IMR-90 (cell line): ENCODE data around the gene MAGEB17. TPM values are rescaled to one million over a fixed set of nuclear protein-coding genes. Genes with fewer than 3 reads are reported as not detected.

Source experiments
- ATAC-seq: fragments of 200-7000 bp; cut with Tn5 transposase; 2 replicates; pipeline ENCODE4 v1.9.1; 2020; ENCODE audit warnings: low read depth, mild to moderate bottlenecking, moderate library complexity
- BruUV-seq: library from RNA; stranded (reverse); fragments of 400-500 nt; replicated peaks from 2 replicates; lab custom pipeline; 2021; lab: Mats Ljungman, UMichigan
- CTCF ChIA-PET: fragments of 300-600 bp; formaldehyde crosslinking; extraction: SDS; loops from one replicate; lab custom pipeline; 2021; ENCODE audit warnings: antibody characterized with exemption; lab: Yijun Ruan, JAX
- POLR2A ChIA-PET: fragments of 300-600 bp; sonication (Branson Sonifier 250); formaldehyde crosslinking; loops from one replicate; lab custom pipeline; 2022; ENCODE audit warnings: antibody characterized with exemption; ENCODE audit not compliant: unreplicated experiment; lab: Charles Lee
- DNase-seq: peaks from one replicate; pipeline ENCODE4 v3.0.0; 2013
- H2AFZ ChIP-seq: replicated peaks from 2 replicates; pipeline ENCODE3; 2013; ENCODE audit warnings: low read length, mild to moderate bottlenecking; ENCODE audit not compliant: poor library complexity
- H2AK5ac ChIP-seq: 2 replicates; pipeline ENCODE4 v1.6.1; 2013; ENCODE audit warnings: low read depth, low read length, inconsistent platforms
- H2AK9ac ChIP-seq: replicated peaks from 2 replicates; pipeline ENCODE3; 2013; ENCODE audit warnings: mild to moderate bottlenecking, low read depth, low read length, moderate library complexity; ENCODE audit not compliant: poor library complexity
- H2BK120ac ChIP-seq: 2 replicates; pipeline ENCODE4 v1.6.1; 2013; ENCODE audit warnings: low read depth, low read length, inconsistent platforms
- H2BK15ac ChIP-seq: 3 replicates; pipeline ENCODE4 v1.6.1; 2013; ENCODE audit warnings: low read depth, low read length, inconsistent platforms
- H2BK20ac ChIP-seq: 2 replicates; pipeline ENCODE4 v1.6.1; 2013; ENCODE audit warnings: low read depth, mild to moderate bottlenecking, inconsistent platforms, low read length, moderate library complexity
- H2BK5ac ChIP-seq: 2 replicates; pipeline ENCODE4 v1.6.1; 2013; ENCODE audit warnings: mild to moderate bottlenecking, low read depth, low read length, inconsistent platforms; ENCODE audit not compliant: poor library complexity, severe bottlenecking
- H3K14ac ChIP-seq: replicated peaks from 2 replicates; pipeline ENCODE4 v1.6.1; 2013; ENCODE audit warnings: low read depth, low read length, inconsistent platforms
- H3K18ac ChIP-seq: 2 replicates; pipeline ENCODE4 v1.6.1; 2013; ENCODE audit warnings: low read depth, low read length, control low read depth
- H3K23ac ChIP-seq: 2 replicates; pipeline ENCODE4 v1.6.1; 2013; ENCODE audit warnings: low read depth, low read length, inconsistent platforms
- H3K27ac ChIP-seq: 2 replicates; pipeline ENCODE4 v1.5.1; 2013; ENCODE audit warnings: mild to moderate bottlenecking, control low read depth, low read length; ENCODE audit not compliant: insufficient read depth
- H3K27me3 ChIP-seq: 2 replicates; pipeline ENCODE4 v1.6.1; 2013; ENCODE audit warnings: low read length; ENCODE audit not compliant: control insufficient read depth, insufficient read depth
- H3K36me3 ChIP-seq: 2 replicates; pipeline ENCODE4 v1.6.1; 2013; ENCODE audit warnings: low read length, mixed read lengths; ENCODE audit not compliant: control insufficient read depth, insufficient read depth
- H3K4ac ChIP-seq: 2 replicates; pipeline ENCODE4 v1.6.1; 2013; ENCODE audit warnings: low read depth, low read length, inconsistent platforms
- H3K4me1 ChIP-seq: 2 replicates; pipeline ENCODE4 v1.6.1; 2013; ENCODE audit warnings: low read length, mixed read lengths; ENCODE audit not compliant: control insufficient read depth, insufficient read depth
- H3K4me2 ChIP-seq: 2 replicates; pipeline ENCODE4 v1.6.1; 2013; ENCODE audit warnings: low read depth, mild to moderate bottlenecking, control low read depth, low read length, moderate library complexity
- H3K4me3 ChIP-seq: 2 replicates; pipeline ENCODE4 v1.5.1; 2013; ENCODE audit warnings: low read depth, mild to moderate bottlenecking, control low read depth, low read length, moderate library complexity; ENCODE audit not compliant: insufficient read depth
- H3K56ac ChIP-seq: 2 replicates; pipeline ENCODE4 v1.6.1; 2013; ENCODE audit warnings: low read length, inconsistent platforms; ENCODE audit not compliant: insufficient read depth; ENCODE audit errors: extremely low read depth
- H3K79me1 ChIP-seq, 2 experiments: 2 replicates each; pipeline ENCODE4 v1.6.1; 2013; ENCODE audit warnings: low read length in 2 of 2, inconsistent platforms in 1 of 2, low read depth in 1 of 2
- H3K9ac ChIP-seq: 2 replicates; pipeline ENCODE4 v1.6.1; 2013; ENCODE audit warnings: low read depth, low read length, control low read depth
- H3K9me1 ChIP-seq: 2 replicates; pipeline ENCODE4 v1.6.1; 2013; ENCODE audit warnings: low read length, inconsistent platforms; ENCODE audit not compliant: insufficient read depth
- H3K9me3 ChIP-seq: 2 replicates; pipeline ENCODE4 v1.6.1; 2013; ENCODE audit warnings: low read length; ENCODE audit not compliant: control insufficient read depth, insufficient read depth
- H4K20me1 ChIP-seq: 2 replicates; pipeline ENCODE4 v1.6.1; 2013; ENCODE audit warnings: low read length, inconsistent platforms; ENCODE audit not compliant: insufficient read depth
- H4K5ac ChIP-seq: 2 replicates; pipeline ENCODE4 v1.6.1; 2013; ENCODE audit warnings: mild to moderate bottlenecking, low read depth, low read length, control low read depth
- H4K8ac ChIP-seq, 2 experiments: 2 replicates each; pipeline ENCODE4 v1.6.1; 2013; ENCODE audit warnings: low read depth in 2 of 2, low read length in 2 of 2, control low read depth in 1 of 2, inconsistent platforms in 1 of 2
- H4K91ac ChIP-seq: 2 replicates; pipeline ENCODE4 v1.6.1; 2013; ENCODE audit warnings: low read depth, low read length, inconsistent platforms; ENCODE audit not compliant: insufficient read depth
- BHLHE40 ChIP-seq: fragments of 150-350 bp; IDR thresholded peaks from 2 replicates; pipeline ENCODE4 v1.6.1; 2016; ENCODE audit warnings: mild to moderate bottlenecking, low read depth, low read length
- CEBPB ChIP-seq: IDR thresholded peaks from 2 replicates; pipeline ENCODE4 v1.6.1; 2012; ENCODE audit warnings: low read depth, low read length, improper control_type of control experiment
- CHD1 ChIP-seq: IDR thresholded peaks from 2 replicates; pipeline ENCODE4 v1.6.1; 2012; ENCODE audit warnings: low read depth, low read length, improper control_type of control experiment
- FOS ChIP-seq: fragments of 150-350 bp; IDR thresholded peaks from 2 replicates; pipeline ENCODE4 v1.6.1; 2016; ENCODE audit warnings: low read depth, low read length
- MAFK ChIP-seq: IDR thresholded peaks from 2 replicates; pipeline ENCODE4 v1.6.1; 2012; ENCODE audit warnings: low read depth, low read length, improper control_type of control experiment
- MXI1 ChIP-seq: IDR thresholded peaks from 2 replicates; pipeline ENCODE4 v1.6.1; 2012; ENCODE audit warnings: low read depth, mild to moderate bottlenecking, low read length, moderate library complexity, borderline replicate concordance
- NFE2L2 ChIP-seq: fragments of 150-350 bp; IDR thresholded peaks from 2 replicates; pipeline ENCODE4 v1.6.1; 2016; ENCODE audit warnings: low read depth, mild to moderate bottlenecking, low read length
- POLR2A ChIP-seq: IDR thresholded peaks from 2 replicates; pipeline ENCODE4 v1.6.1; 2012; ENCODE audit warnings: mild to moderate bottlenecking, low read depth, low read length
- RAD21 ChIP-seq: IDR thresholded peaks from 2 replicates; pipeline ENCODE4 v1.6.1; 2012; ENCODE audit warnings: low read length, improper control_type of control experiment
- RCOR1 ChIP-seq: IDR thresholded peaks from 2 replicates; pipeline ENCODE4 v1.6.1; 2012; ENCODE audit warnings: mild to moderate bottlenecking, low read length, improper control_type of control experiment; ENCODE audit not compliant: insufficient replicate concordance
- RFX5 ChIP-seq: IDR thresholded peaks from 2 replicates; pipeline ENCODE4 v1.8.0; 2012; ENCODE audit warnings: low read depth, mild to moderate bottlenecking, low read length, moderate library complexity
- SMC3 ChIP-seq: fragments of 150-350 bp; IDR thresholded peaks from 2 replicates; pipeline ENCODE4 v1.6.1; 2016; ENCODE audit warnings: low read depth, mild to moderate bottlenecking, antibody characterized with exemption, low read length, moderate library complexity
- WGBS, 2 experiments: methylation state at CpG; one replicate each; pipeline versions ENCODE4 v1.1.5 to v1.1.7; 2013; ENCODE audit warnings: missing lambda C conversion rate in 2 of 2; ENCODE audit not compliant: insufficient read length in 1 of 2; ENCODE audit errors: extremely low coverage in 2 of 2; 5-methylcytosine and 5-hydroxymethylcytosine counted together
- dilution Hi-C: fragments of 300-500 bp; cut with HindIII; formaldehyde crosslinking; loops from one replicate; pipeline ENCODE4 v1.14.3; 2018; ENCODE audit warnings: low sequenced_read_pairs; ENCODE audit not compliant: unreplicated experiment
- in situ Hi-C: fragments of 300-500 bp; cut with MboI; formaldehyde crosslinking; loops from 3 replicates; pipeline ENCODE4 v1.14.3; 2019; ENCODE audit warnings: low sequenced_read_pairs, inconsistent platforms, mixed read lengths
- intact Hi-C: fragments of 100-400 bp; cut with micrococcal nuclease; formaldehyde crosslinking; loops from 2 replicates; pipeline ENCODE4 v1.10.0; 2022
- polyA plus RNA-seq, 3 experiments: library from polyadenylated mRNA; depleted of rRNA; stranded (reverse); fragments of >200 nt; gene quantifications; 2 replicates each; pipeline ENCODE4 v1.2.3, GENCODE V29; 2012; ENCODE audit warnings: low replicate concordance in 1 of 3
- total RNA-seq: library from RNA; depleted of rRNA; stranded (reverse); fragments of >200 nt; gene quantifications from 2 replicates; pipeline ENCODE4 v1.2.3, GENCODE V29; 2012
- TF ChIP-seq, protein P1 (sequence below): conservative IDR thresholded peaks from 2 replicates; pipeline ENCODE4 v1.5.1; 2012; ENCODE audit warnings: mild to moderate bottlenecking, low read depth, low read length, improper control_type of control experiment
- TF ChIP-seq, protein P2 (sequence below): fragments of 150-350 bp; IDR thresholded peaks from 2 replicates; pipeline ENCODE4 v1.6.1; 2017; ENCODE audit warnings: mild to moderate bottlenecking, antibody characterized with exemption, low read length, low read depth
- TF ChIP-seq, protein P3 (sequence below): fragments of 150-350 bp; IDR thresholded peaks from 2 replicates; pipeline ENCODE4 v1.6.1; 2016; ENCODE audit warnings: low read depth, mild to moderate bottlenecking, low read length, moderate library complexity, borderline replicate concordance

Gene MAGEB17
- total and polyA plus RNA-seq, 2 of the 4 experiments (the other 2 are of a cell fraction) = under 0.01 to 0.34 TPM

DNA sequence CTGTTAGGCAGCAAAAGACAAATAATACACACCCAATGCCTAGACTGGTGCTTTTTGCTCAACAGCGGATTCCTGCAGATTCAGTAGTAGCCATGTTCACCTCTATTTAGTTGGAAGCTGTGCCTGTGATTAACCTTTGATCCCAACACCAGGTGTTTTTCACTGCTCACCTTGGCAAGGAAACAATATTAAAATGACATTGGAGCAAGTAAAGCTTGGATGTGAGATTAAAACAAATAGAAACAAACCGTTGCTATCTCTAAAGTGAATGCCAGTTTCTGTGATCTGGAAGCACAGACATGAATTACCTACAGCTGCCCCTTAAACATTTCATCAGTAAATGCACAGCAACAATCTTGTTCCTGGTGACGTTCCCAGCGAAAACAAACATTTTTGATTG is 35.7 kb downstream of the MAGEB17 start:
- no peaks in the 10 kb centered on the region for H3K36me3 ChIP-seq
- TF ChIP-seq CEBPB (no peak), NFE2L2 (no peak), FOS (no peak), RFX5 (no peak), CHD1 (no peak), SMC3 (no peak), MAFK (no peak), POLR2A (no peak), BHLHE40 (no peak), MXI1 (no peak), RAD21 (no peak), RCOR1 (no peak)
- TF ChIP-seq, protein P1, sequence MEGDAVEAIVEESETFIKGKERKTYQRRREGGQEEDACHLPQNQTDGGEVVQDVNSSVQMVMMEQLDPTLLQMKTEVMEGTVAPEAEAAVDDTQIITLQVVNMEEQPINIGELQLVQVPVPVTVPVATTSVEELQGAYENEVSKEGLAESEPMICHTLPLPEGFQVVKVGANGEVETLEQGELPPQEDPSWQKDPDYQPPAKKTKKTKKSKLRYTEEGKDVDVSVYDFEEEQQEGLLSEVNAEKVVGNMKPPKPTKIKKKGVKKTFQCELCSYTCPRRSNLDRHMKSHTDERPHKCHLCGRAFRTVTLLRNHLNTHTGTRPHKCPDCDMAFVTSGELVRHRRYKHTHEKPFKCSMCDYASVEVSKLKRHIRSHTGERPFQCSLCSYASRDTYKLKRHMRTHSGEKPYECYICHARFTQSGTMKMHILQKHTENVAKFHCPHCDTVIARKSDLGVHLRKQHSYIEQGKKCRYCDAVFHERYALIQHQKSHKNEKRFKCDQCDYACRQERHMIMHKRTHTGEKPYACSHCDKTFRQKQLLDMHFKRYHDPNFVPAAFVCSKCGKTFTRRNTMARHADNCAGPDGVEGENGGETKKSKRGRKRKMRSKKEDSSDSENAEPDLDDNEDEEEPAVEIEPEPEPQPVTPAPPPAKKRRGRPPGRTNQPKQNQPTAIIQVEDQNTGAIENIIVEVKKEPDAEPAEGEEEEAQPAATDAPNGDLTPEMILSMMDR = no peak
- TF ChIP-seq, protein P2, sequence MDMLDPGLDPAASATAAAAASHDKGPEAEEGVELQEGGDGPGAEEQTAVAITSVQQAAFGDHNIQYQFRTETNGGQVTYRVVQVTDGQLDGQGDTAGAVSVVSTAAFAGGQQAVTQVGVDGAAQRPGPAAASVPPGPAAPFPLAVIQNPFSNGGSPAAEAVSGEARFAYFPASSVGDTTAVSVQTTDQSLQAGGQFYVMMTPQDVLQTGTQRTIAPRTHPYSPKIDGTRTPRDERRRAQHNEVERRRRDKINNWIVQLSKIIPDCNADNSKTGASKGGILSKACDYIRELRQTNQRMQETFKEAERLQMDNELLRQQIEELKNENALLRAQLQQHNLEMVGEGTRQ = no peak
- TF ChIP-seq, protein P3, sequence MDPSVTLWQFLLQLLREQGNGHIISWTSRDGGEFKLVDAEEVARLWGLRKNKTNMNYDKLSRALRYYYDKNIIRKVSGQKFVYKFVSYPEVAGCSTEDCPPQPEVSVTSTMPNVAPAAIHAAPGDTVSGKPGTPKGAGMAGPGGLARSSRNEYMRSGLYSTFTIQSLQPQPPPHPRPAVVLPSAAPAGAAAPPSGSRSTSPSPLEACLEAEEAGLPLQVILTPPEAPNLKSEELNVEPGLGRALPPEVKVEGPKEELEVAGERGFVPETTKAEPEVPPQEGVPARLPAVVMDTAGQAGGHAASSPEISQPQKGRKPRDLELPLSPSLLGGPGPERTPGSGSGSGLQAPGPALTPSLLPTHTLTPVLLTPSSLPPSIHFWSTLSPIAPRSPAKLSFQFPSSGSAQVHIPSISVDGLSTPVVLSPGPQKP = no peak
- H3K4me3 ChIP-seq = no peak overlapping the region
- intact Hi-C loops = no loop called here
- H3K18ac ChIP-seq = no peak overlapping the region
- H3K4me2 ChIP-seq = no peak overlapping the region
- H2BK20ac ChIP-seq = no peak overlapping the region
- H2AK5ac ChIP-seq = no peak overlapping the region
- WGBS, 2 experiments = no CpG with 5 or more reads among the region's 4 CpGs
- H3K27ac ChIP-seq = no peak overlapping the region
- dilution Hi-C loops = no loop called here
- H3K14ac ChIP-seq = no peak overlapping the region
- no peaks in the 10 kb centered on the region for H4K20me1 ChIP-seq
- H3K9me1 ChIP-seq = no peaks in the 10 kb centered on the region
- ATAC-seq (no peak), DNase-seq (no peak)
- no peak overlapping the region for H2AFZ ChIP-seq
- no peak overlapping the region for H4K91ac ChIP-seq
- no peak overlapping the region for H4K8ac ChIP-seq
- H3K4ac ChIP-seq = no peak overlapping the region
- H3K27me3 ChIP-seq = peaks cover 3% of the 10 kb centered on the region; the same call in 1 of the 2 replicates
- no peak overlapping the region for H3K9ac ChIP-seq
- H2AK9ac ChIP-seq = no peak overlapping the region
- no peak overlapping the region for H4K5ac ChIP-seq
- H3K9me3 ChIP-seq = no peaks in the 10 kb centered on the region
- no peaks in the 10 kb centered on the region for H3K79me1 ChIP-seq
- no peak overlapping the region for H3K56ac ChIP-seq
- H2BK5ac ChIP-seq = no peak overlapping the region
- in situ Hi-C loops = no loop called here
- H3K23ac ChIP-seq = no peak overlapping the region
- no peaks in the 10 kb centered on the region for H3K4me1 ChIP-seq
- no TSS peak for BruUV-seq
- CTCF ChIA-PET = no interaction called here
- POLR2A ChIA-PET = no interaction called here
- H2BK15ac ChIP-seq = no peak overlapping the region
- H2BK120ac ChIP-seq = no peak overlapping the region
